ENCODE results near the gene AP1S3.

DNA sequence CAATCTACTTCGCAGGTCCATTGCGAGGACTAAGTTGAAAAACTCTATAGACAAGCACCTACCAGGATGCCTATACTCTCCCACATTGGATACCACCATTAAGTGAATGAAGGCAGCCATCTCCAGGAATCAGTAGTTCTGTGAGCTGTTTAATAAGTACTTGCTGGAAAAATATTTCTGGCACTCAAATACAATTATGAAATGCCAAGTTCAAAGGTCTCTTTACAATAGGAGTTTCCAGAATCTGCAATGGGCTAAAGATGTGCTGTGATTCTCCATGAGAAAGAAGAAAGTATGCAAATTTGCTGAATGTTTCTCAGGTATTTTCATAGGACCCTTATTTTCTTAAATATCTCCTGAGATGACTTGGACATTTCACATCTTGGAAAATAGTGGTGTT is 103.0 kb downstream of the AP1S3 start:
- TF ChIP-seq TOX (CRISPR knock-in tag; IDR thresholded peaks at IDR 0.05; ENCODE audit: borderline replicate concordance) (no peak), ZNF565 (CRISPR knock-in tag; conservative IDR thresholded peaks at IDR 0.05; ENCODE audit: low read depth) (no peak), CSDC2 (CRISPR knock-in tag; IDR thresholded peaks at IDR 0.05) (no peak)

Measured in SK-N-SH treated with all-trans-retinoic acid at 6 μM for 48 hours (cell line).